Stimulated activated memory B cell treated with anti-CD40 and anti-IgM and Interleukin-4, amounts not matched to agents 10 μg/mL and 1 μg/mL and 100 μg/mL, for 72 hours (primary cell): ENCODE data around the gene TTC27.
A peak's percentile ranks its signal among the peaks of the same experiment; 100 is the strongest.
"Not testable (repeated sequence)": the region's sequence is repeated elsewhere in the genome, so short reads cannot be mapped to it uniquely, and the experiment has no call there.

ENCODE experiments used
- ATAC-seq: fragments of 150-1000 bp; cut with Tn5 transposase; 2 replicates; pipeline ENCODE4 v1.10.0; 2021
- H3K27ac Mint-ChIP-seq: one replicate; pipeline ENCODE4 v1.8.0; 2022; ENCODE audit warnings: mild to moderate bottlenecking, mixed read lengths
- H3K27me3 Mint-ChIP-seq: one replicate; pipeline ENCODE4 v1.8.0; 2022; ENCODE audit warnings: mixed read lengths
- H3K36me3 Mint-ChIP-seq: one replicate; pipeline ENCODE4 v1.8.0; 2022; ENCODE audit warnings: mixed read lengths
- H3K4me1 Mint-ChIP-seq: one replicate; pipeline ENCODE4 v1.8.0; 2022; ENCODE audit warnings: mixed read lengths
- H3K4me3 Mint-ChIP-seq: one replicate; pipeline ENCODE4 v1.8.0; 2022; ENCODE audit warnings: mild to moderate bottlenecking, moderate library complexity, mixed read lengths
- H3K9me3 Mint-ChIP-seq: one replicate; pipeline ENCODE4 v1.8.0; 2022; ENCODE audit warnings: mixed read lengths

TTC27 gene

DNA sequence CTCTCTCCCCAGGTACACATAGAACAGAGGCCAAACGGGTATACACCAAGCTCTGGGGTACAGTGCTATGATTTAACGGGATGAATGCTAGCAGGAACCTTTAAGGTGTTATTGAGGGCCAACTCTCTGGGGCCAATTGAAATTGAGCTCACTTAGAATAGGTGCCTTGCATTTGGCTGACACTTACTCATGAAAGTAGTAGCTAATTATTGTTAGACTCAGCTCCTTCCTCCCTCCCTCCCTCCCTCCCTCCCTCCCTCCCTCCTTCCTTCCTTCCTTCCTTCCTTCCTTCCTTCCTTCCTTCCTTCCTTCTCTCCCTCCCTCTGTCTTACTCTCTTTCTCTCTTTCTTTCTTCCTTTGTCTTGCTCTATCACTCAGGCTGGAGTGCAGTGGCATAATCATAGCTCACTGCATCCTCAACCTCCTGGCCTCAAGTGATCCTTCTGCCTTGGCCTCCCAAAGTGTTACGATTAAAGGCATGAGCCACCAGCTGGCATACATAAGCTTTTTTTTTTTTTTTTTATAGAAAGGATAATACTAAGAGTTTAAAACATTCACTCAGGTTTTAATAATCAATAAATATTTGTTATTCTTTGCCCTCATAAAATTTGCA lies 95.7 kb downstream of the TTC27 start:
- ATAC-seq, result no peak
- H3K4me1 Mint-ChIP-seq, result no peaks in the 10 kb centered on the region
- no peak overlapping the region for H3K27ac Mint-ChIP-seq
- H3K27me3 Mint-ChIP-seq, result no peaks in the 10 kb centered on the region
- peaks cover 8% of the 10 kb centered on the region for H3K9me3 Mint-ChIP-seq
- no peak overlapping the region for H3K4me3 Mint-ChIP-seq
- peaks cover 80% of the 10 kb centered on the region for H3K36me3 Mint-ChIP-seq

DNA sequence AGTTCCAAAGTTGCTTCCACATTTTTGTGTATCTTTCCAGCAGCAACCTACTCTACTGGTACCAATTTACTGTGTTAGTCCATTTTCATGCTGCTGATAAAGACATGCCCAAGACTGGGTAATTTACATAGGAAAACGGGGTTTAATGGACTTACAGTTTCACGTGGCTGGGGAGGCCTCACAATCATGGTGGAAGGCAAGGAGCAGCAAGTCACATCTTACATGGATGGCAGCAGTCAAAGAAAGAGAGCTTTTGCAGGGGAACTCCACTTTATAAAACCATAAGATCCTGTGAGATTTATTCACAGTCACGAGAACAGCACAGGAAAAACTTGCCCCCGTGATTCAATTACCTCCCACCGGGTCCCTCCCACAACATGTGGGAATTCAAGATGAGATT lies 98.8 kb downstream of the TTC27 start:
- not testable (repeated sequence) for H3K9me3 Mint-ChIP-seq, ATAC-seq, H3K4me3 Mint-ChIP-seq, H3K27ac Mint-ChIP-seq, H3K27me3 Mint-ChIP-seq, H3K4me1 Mint-ChIP-seq
- peaks cover 66% of the 10 kb centered on the region for H3K36me3 Mint-ChIP-seq

DNA sequence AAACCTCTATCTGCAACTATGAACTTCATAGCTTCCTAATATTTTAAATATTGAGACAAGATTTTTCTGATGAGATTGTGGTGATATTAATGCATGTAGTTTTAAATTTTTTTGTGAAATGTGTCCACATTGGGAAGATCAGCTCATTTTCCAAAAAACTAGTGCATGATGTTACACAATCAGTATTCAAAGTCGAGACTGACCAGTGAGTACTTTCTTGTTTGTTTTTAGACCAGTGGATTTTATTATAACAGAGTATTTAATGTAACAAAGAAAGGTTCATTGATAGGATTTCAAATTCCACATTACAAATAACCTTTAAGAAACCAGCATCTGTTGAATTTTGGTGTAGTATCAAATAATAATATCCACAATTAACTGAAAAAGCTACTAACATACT lies 99.3 kb downstream of the TTC27 start:
- ATAC-seq, result no peak
- H3K27me3 Mint-ChIP-seq, result no peaks in the 10 kb centered on the region
- no peak overlapping the region for H3K27ac Mint-ChIP-seq
- peaks cover 62% of the 10 kb centered on the region for H3K36me3 Mint-ChIP-seq
- H3K4me1 Mint-ChIP-seq, result no peaks in the 10 kb centered on the region
- H3K9me3 Mint-ChIP-seq, result peaks cover 8% of the 10 kb centered on the region
- no peak overlapping the region for H3K4me3 Mint-ChIP-seq

DNA sequence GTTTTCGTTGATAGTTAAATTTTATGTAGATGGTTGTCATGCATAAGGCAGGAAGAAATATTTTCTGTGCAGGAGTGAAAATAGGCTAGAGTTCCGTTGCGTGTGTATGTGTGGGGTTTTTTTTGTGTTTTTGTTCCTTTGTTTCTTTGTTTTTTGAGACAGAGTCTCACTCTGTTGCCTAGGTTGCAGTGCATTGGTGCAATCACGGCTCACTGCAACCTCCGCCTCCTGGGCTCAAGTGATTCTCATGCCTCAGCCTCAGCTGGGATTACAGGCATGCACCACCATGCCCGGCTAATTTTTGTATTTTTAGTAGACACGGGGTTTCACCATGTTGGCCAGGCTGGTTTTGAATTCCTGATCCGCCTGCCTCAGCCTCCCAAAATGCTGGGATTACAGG lies 103.1 kb downstream of the TTC27 start:
- ATAC-seq, H3K9me3 Mint-ChIP-seq, H3K27ac Mint-ChIP-seq, H3K4me3 Mint-ChIP-seq, H3K27me3 Mint-ChIP-seq, H3K4me1 Mint-ChIP-seq: not testable (repeated sequence)
- H3K36me3 Mint-ChIP-seq, result peaks cover 38% of the 10 kb centered on the region

DNA sequence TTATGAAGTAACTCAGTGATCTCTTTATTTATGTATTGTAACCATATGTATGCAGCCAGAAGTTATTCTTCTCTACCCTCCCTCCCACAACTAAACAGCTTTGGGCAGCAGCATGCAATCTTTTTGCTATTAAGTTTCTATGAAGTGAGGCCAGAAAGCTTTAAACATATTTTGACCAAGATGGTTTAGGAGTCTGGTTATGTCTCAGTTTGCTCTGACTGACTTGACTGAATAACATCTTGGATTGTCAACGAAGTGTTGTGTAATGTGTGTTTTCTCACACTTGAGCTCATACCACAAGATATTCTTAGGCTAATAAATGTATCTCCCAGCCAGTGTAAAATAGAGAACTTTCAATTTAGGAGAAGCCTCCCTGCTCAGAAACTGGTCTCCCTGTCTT lies 104.3 kb downstream of the TTC27 start:
- no peak overlapping the region for H3K4me3 Mint-ChIP-seq
- no peaks in the 10 kb centered on the region for H3K27me3 Mint-ChIP-seq
- H3K9me3 Mint-ChIP-seq, result no peaks in the 10 kb centered on the region
- H3K4me1 Mint-ChIP-seq, result no peaks in the 10 kb centered on the region
- peaks cover 34% of the 10 kb centered on the region for H3K36me3 Mint-ChIP-seq
- no peak overlapping the region for H3K27ac Mint-ChIP-seq
- no peak for ATAC-seq

DNA sequence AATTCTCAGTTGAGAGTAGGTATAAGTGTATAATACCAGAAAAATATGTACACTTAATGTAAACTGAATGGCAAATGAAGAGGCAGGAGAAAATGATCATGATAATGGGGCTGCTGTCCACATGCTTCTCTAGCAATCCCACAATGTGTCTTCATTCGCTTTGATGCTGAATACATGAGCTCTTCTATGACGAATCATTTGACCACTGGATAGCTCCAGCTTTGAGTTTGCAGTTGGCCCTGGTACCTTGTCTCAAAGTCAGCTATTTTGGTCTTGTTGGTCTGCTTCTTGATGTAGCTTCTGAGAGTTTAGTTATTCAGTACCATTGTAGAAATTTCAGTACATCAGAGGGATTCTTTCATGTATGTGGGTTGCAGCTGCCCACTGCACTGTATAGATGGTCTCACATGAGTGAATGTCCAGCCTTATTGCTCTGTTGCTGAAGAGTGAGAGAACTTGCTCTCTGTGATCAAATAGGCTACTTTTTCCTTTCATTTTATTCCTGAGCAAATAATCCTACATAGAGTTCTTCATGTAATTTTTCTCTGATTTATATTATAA lies 105.1 kb downstream of the TTC27 start:
- H3K27me3 Mint-ChIP-seq, result no peaks in the 10 kb centered on the region
- H3K4me1 Mint-ChIP-seq, result no peaks in the 10 kb centered on the region
- no peaks in the 10 kb centered on the region for H3K9me3 Mint-ChIP-seq
- ATAC-seq, result no peak
- peaks cover 37% of the 10 kb centered on the region for H3K36me3 Mint-ChIP-seq
- H3K27ac Mint-ChIP-seq, result no peak overlapping the region
- H3K4me3 Mint-ChIP-seq, result no peak overlapping the region

DNA sequence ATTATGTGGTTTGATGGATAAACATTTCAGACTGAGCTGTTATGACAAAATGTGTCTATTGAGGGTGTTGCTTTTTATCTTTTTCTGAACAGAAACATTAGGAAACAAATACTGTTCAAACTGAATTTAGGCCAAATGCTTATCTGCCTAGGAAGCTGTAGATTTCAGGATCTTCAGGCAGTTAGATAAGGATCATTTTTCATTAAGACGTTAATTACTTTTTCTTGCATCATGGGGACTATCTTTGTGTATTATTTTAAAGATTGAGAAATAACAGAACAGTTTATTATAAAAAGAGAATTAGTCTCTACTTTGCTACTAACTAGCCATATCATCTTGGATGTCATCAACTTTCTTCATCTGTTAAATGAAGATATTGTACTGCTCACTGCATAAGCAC lies 107.5 kb downstream of the TTC27 start:
- H3K9me3 Mint-ChIP-seq, result no peaks in the 10 kb centered on the region
- H3K4me1 Mint-ChIP-seq, result no peaks in the 10 kb centered on the region
- H3K4me3 Mint-ChIP-seq, result no peak overlapping the region
- no peaks in the 10 kb centered on the region for H3K27me3 Mint-ChIP-seq
- no peak overlapping the region for H3K27ac Mint-ChIP-seq
- no peak for ATAC-seq
- peaks cover 28% of the 10 kb centered on the region for H3K36me3 Mint-ChIP-seq

DNA sequence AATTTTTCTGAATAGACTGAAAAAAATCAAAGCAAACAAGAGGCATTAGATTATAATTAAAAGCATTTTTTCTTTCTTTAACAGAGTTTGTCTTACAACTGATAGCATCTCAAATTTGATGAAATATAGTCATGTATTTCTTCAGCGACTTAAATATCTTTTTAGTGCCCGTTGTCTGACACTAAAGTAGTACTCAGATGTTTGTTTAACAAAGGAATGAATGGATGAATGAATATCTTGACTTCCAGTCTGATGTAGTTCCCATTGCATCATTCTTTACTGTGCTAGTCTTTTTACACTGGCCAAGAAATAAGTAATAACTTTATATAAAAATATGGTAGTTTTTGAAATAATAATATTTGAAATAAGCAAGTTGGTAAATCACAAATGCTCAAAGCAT lies 111.1 kb downstream of the TTC27 start:
- Mint-ChIP-seq H3K27me3 (no peaks in the 10 kb centered on the region), H3K4me3 (no peak overlapping the region), H3K4me1 (no peaks in the 10 kb centered on the region), H3K36me3 (peaks cover 48% of the 10 kb centered on the region), H3K9me3 (no peaks in the 10 kb centered on the region), H3K27ac (no peak overlapping the region)
- no peak for ATAC-seq

DNA sequence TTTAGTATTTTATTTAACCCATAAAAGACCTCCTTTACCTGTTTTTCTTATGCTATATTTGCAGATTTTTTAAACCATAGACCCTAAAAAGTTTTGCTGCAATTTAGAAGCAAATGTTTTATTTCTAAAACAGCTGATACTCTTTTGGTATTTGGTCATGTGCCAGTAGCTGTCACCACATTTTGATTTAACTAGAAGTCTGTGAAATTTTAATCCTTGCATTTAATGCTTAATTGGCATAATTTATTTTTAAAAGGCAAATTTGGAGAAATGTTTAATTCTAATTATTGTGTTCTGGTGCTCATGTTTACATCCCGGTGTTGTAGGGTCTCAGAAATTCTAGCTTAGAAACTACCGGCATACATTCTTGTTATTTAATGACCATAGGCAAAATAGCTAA lies 111.8 kb downstream of the TTC27 start:
- H3K27ac Mint-ChIP-seq, result no peak overlapping the region
- H3K4me3 Mint-ChIP-seq, result no peak overlapping the region
- H3K27me3 Mint-ChIP-seq, result no peaks in the 10 kb centered on the region
- H3K36me3 Mint-ChIP-seq, result peaks cover 52% of the 10 kb centered on the region
- ATAC-seq, result no peak
- no peaks in the 10 kb centered on the region for H3K4me1 Mint-ChIP-seq
- no peaks in the 10 kb centered on the region for H3K9me3 Mint-ChIP-seq

DNA sequence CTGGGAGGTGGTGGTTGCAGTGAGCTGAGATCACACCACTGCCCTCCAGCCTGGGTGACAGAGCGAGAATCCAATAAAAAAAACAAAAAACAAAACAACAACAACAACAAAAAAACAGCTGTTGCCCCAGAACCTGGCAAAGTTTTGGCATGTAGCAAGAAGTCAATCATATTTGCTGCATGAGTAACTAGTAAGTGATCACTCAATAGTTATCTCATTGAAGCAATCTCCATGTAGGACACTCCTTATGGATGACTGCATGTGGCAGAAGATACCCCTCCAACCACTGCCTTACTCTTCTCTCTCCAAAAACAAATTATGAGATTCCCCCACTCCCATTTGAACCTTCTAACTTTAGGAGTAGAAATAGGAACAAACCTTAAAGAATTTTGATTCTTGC lies 113.7 kb downstream of the TTC27 start:
- no peak for ATAC-seq
- Mint-ChIP-seq H3K36me3 (peaks cover 47% of the 10 kb centered on the region), H3K4me3 (no peak overlapping the region), H3K27ac (no peak overlapping the region), H3K27me3 (no peaks in the 10 kb centered on the region), H3K4me1 (no peaks in the 10 kb centered on the region), H3K9me3 (peaks cover 1% of the 10 kb centered on the region)

DNA sequence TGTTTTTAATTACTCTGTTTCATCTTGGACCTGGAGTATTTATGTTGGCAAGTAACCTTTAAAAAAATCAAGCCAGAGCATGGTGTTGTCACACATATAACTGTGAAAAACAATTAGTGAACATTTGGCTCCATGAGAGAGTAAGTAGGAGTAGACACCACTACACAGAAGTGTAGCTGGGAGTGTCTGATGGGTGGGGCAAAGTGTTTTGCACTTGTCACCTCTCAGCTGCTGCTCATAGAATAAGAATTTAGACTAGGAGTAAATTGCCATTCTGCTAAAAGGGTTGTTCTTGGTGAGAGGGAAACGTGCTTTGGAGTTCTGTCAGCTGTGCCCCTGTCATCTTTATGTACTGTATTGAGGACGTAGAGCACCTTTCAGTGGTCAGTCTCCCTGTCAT lies 114.5 kb downstream of the TTC27 start:
- Mint-ChIP-seq H3K4me1 (no peaks in the 10 kb centered on the region), H3K27me3 (no peaks in the 10 kb centered on the region), H3K36me3 (peaks cover 47% of the 10 kb centered on the region), H3K4me3 (no peak overlapping the region), H3K27ac (no peak overlapping the region), H3K9me3 (peaks cover 3% of the 10 kb centered on the region)
- no peak for ATAC-seq

DNA sequence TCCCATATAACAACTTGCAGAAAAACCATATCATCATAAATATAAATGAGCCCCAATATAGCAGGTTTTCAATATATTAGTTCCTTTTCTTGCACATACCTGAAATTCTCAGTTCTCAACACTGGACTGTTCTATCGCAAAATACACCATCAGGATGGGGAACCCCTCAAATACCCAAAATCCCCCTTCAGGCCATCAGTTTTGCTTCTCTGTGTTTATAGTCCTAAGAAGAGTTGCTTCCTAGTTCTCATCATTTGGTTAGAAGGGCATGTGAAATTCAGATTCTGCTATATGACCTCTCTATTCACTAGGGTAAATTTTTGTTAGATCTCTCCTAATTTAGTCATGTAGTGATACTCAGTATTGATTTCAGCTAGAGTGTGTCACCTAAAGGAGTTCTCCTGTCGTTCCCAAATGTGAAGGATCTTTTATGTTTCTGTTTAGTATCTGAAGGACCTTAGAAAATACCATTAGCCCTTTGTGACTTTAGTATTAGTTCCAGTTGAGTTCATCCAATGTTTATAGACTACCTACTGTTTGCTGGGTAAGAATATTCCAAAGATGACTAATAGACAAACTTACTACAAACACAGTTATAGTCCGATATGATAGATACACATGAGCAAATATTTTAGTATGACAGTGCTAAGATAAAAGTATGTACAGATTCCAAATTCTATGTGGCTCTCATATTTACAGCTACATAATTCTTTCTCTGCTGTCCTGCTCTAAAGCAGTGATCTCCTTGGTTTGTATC lies 115.8 kb downstream of the TTC27 start:
- Mint-ChIP-seq H3K36me3 (peaks cover 55% of the 10 kb centered on the region), H3K9me3 (peaks cover 3% of the 10 kb centered on the region), H3K27me3 (no peaks in the 10 kb centered on the region), H3K4me1 (no peaks in the 10 kb centered on the region), H3K27ac (peak overlapping the region; percentile 14), H3K4me3 (no peak overlapping the region)
- peak; percentile 47 for ATAC-seq

DNA sequence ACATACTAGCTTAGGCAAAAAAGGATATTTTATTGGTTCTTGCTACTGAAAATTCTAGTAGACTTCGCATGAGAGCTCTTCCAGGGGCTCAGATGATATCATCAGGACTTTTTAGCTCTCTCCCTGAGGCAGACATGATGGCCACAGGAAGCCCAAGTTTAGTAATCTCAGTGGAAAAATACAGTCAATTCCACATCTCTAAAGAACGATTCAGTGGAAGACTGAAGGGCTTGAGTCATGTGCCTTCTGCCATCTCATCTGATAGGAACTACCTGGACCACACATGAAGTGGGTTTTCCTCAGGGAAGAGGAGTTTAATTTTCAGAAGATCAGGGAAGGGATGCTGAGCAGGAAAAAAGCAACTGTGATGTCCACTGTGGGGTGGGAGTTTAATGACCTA lies 117.3 kb downstream of the TTC27 start:
- H3K27ac Mint-ChIP-seq, result no peak overlapping the region
- H3K36me3 Mint-ChIP-seq, result peaks cover 61% of the 10 kb centered on the region
- ATAC-seq, result no peak
- H3K27me3 Mint-ChIP-seq, result no peaks in the 10 kb centered on the region
- no peak overlapping the region for H3K4me3 Mint-ChIP-seq
- no peaks in the 10 kb centered on the region for H3K4me1 Mint-ChIP-seq
- peaks cover 3% of the 10 kb centered on the region for H3K9me3 Mint-ChIP-seq

DNA sequence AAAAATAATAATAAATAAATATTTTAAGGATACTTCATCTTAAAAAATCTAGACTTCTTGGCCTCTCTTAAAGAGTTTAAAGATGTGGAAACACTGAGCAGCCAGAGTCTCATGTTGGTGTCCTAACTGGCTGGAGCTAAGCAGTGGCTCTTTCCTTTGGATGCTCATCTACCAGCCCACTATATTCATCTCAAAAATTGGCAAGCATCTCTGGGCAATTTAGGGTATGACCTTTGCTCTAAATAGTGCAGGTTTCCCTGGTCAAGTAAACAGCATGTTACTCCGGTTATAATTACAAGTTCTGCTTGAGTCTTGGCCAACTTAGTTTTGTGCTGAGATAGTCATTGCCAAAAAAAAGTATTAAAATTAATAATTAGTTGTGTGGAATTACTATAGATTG lies 117.8 kb downstream of the TTC27 start:
- Mint-ChIP-seq H3K4me1 (no peaks in the 10 kb centered on the region), H3K4me3 (no peak overlapping the region), H3K9me3 (peaks cover 3% of the 10 kb centered on the region), H3K27me3 (no peaks in the 10 kb centered on the region), H3K36me3 (peaks cover 60% of the 10 kb centered on the region), H3K27ac (no peak overlapping the region)
- ATAC-seq, result no peak

DNA sequence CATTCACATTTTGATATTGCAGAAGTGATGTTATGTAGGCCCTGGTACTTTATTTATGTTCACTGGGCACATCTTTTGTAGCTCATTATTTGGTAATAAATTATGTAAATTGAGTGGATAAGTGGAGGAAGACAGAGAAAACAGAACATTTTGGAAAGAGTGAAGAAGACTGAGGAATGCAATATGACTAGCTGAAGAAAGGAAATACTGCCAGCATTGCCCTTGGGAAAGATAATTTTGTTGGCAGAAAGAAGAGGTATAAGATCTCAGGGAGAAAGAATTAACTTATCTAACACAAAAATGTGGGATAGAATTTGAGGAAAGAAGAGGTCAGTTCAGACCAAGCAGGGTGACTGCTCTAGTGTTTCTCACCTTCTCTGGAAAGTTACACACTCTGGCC lies 118.8 kb downstream of the TTC27 start:
- Mint-ChIP-seq H3K4me1 (no peaks in the 10 kb centered on the region), H3K4me3 (no peak overlapping the region), H3K36me3 (peaks cover 60% of the 10 kb centered on the region), H3K27me3 (no peaks in the 10 kb centered on the region), H3K9me3 (peaks cover 3% of the 10 kb centered on the region), H3K27ac (no peak overlapping the region)
- no peak for ATAC-seq

DNA sequence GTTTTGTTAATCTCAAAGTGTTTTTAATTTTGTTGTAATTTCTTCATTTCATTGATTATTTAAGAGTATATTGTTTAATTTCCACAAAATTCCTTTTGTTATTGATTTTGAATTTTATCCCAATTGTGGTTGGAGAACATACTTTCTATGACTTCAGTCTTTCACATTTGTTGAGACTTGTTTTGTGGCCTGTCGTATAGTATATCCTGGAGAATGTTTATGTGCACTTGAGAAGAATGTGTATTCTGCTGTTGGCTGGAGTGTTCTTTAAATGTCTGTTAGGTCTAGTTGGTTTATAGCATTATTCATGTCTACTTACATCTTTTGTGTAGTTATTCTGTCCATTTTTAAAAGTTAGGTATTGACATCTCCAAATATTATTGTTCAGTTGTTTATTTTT lies 120.3 kb downstream of the TTC27 start:
- no peak for ATAC-seq
- Mint-ChIP-seq H3K27ac (no peak overlapping the region), H3K36me3 (peaks cover 71% of the 10 kb centered on the region), H3K27me3 (no peaks in the 10 kb centered on the region), H3K4me3 (no peak overlapping the region), H3K9me3 (peaks cover 3% of the 10 kb centered on the region), H3K4me1 (no peaks in the 10 kb centered on the region)
